Measurements from ENCODE around the gene TTLL5.

Gene TTLL5

DNA sequence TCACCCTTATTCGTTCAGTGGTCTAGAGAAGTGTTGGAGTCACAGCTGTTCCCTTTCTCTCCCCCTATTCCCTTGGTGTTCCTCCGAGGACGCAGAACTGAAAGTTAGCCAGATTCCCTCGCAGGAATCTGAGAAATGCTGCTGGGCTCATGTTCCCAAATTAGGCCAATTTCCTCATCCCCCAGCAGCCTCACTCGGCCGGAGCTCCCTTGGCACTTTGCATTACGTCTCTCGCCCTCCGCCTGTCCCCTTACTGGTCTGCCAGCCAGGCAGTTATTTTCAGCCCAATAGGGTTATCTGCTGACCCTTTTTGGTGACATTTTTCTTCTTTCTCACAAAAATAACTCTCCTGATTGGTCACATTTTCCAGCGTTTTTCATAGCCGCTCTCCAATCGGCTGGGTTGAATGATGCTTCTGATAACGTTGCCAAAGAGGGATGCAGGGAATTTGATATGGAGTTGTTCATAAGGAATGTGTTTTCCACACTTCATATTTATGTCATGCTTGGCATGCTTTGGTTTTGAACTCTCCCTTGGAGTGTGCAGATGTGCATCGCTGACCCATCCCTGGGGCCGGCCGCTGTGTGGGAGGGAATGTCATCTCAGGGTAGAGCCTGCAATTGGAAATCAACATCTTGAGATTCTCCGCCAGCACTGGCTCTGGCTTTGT lies 334.5 kb downstream of the TTLL5 start:
- DNase-seq = no peak

DNA sequence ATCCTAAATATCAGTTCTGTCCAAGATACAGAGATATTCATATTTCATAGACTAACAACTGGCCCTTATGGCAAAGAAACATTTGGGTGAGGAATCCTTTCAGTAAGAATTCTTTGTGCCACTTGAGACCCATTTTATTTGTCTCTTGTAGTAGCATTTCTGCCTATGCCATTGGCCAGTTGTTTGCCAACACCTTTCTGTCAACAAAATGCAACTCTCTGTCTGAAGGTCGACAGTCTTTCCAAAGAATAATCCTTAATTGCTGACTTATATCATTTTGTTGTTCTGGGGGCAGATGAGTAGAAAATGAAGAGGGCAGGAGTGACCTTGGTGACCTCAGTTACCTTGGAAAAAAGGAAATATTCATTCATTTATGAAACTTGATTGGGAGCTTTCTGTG lies 335.4 kb downstream of the TTLL5 start:
- no peak for DNase-seq

DNA sequence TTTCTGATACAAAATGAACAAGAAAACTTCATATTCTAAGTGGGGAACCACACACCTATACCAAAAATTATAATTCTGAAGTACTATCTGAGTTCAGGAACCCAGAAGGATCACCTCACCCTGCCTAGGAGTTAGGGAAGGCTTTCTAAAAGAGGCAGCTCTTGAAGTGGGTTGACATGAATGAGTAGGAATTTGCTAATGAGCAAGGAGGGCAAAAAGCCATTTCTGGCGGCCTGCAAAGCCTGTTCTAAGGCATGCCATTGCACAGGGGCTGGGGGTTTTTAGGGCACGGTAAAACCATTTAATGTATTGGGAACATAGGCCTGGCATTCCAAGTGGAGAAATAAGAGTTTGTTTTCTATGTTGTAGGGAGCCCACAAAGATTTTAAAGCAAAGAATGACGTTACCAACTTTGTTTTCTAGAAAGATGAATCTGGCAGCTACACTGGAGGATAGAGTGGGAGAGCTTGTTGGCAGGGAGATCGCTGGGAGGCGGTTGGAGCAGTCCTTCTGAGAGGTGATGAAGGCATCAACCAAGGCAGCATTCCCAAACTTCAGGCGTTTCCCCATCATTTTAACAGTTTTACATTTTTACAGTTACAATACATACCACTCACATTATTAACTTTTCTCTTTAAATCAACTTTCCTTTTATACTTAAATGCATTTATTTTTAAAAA lies 338.6 kb downstream of the TTLL5 start:
- no peak for DNase-seq

DNA sequence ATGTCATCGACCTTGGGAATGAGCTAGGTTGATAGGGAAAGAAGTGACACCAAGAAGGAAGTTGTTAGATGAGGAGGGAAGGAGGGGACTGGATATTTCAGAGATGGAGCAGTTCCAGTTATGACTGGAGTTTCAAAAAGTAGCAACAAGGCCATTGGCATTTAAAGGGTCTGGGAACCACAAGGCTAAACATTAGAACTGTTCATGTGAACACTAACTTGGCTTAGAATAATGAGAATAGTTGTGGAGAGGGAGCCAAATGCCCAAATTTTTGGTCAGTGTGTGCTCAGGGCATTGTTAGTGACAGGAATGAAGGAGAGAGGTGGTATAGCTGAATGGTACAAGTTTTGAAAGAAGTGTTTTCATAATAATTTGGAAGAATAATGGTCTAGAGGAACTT lies 341.3 kb downstream of the TTLL5 start:
- no peak for DNase-seq

Data from hippocampal formation (tissue), 2 donors.